HG02970 (cell line): ENCODE results near the gene EHD2.
"Not testable (repeated sequence)": the region's sequence is repeated elsewhere in the genome, so short reads cannot be mapped to it uniquely, and the experiment has no call there.

Source experiments
- ATAC-seq: cut with Tn5 transposase; IDR thresholded peaks from one replicate; pipeline ENCODE4 v1.9.1; 2021; ENCODE audit warnings: mild to moderate bottlenecking, moderate library complexity, moderate number of reproducible peaks; ENCODE audit not compliant: unreplicated experiment, low FRiP score

EHD2 gene, protein sequence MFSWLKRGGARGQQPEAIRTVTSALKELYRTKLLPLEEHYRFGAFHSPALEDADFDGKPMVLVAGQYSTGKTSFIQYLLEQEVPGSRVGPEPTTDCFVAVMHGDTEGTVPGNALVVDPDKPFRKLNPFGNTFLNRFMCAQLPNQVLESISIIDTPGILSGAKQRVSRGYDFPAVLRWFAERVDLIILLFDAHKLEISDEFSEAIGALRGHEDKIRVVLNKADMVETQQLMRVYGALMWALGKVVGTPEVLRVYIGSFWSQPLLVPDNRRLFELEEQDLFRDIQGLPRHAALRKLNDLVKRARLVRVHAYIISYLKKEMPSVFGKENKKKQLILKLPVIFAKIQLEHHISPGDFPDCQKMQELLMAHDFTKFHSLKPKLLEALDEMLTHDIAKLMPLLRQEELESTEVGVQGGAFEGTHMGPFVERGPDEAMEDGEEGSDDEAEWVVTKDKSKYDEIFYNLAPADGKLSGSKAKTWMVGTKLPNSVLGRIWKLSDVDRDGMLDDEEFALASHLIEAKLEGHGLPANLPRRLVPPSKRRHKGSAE

GRCh38 chr19:47713046-47714021, at the start of gene EHD2:
Gene EHD2, plus strand, starts transcription at chr19:47713422. Its CDS starts 3,191 bp downstream, at chr19:47716613.
- ATAC-seq, result no peak

- ATAC-seq, result no peak
Observed at GRCh38 chr19:47663435-47663910, 49.7 kb upstream of the EHD2 start.

- no peak for ATAC-seq
Observed at GRCh38 chr19:47663911-47664771, 49.1 kb upstream of the EHD2 start.

GRCh38 chr19:47668556-47668955, 44.7 kb upstream of the EHD2 start:
- not testable (repeated sequence) for ATAC-seq

GRCh38 chr19:47670736-47671135, 42.5 kb upstream of the EHD2 start:
- no peak for ATAC-seq

GRCh38 chr19:47671499-47671898, 41.7 kb upstream of the EHD2 start:
- ATAC-seq, result no peak

DNA sequence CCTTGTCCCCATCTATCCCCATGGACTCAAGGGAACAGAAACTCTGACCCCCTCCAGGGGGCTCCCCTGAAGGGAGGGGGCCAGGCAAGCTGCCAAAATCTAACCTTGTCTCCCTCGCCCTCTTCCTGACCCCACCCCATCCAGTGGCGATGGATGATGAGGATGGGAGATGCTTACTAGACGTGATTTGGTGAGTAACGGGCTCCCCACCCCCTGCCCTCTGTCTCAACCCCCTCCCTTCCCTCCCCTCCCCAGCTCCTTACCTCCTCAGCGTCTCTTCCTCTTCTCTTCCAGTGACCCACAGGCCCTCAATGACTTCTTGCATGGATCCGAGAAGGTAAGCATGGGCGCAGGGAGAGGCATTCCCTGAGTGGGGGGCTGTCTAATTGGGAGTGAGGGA, 39.8 kb upstream of the EHD2 start:
- no peak for ATAC-seq

GRCh38 chr19:47674548-47674947, 38.7 kb upstream of the EHD2 start:
- no peak for ATAC-seq

DNA sequence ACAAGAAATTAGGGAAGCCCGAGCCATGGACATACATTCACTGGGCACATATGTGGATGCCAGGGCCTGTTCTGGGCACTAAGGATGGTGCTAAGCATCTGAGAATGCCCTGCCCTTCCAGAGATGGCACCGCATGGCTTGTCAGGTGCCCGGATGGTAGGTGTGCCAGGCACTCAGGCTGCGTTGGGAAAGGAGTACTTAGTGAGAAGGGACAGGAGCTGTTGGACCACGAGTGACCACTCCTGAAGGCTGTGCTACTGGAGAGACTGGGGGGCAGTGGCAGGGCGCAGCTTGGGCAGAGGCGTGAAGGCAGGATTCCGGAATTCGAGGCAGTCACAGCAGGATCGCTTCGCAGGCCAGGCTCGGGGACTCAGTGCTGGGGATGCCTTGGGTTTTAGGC, 38.0 kb upstream of the EHD2 start:
- no peak for ATAC-seq

DNA sequence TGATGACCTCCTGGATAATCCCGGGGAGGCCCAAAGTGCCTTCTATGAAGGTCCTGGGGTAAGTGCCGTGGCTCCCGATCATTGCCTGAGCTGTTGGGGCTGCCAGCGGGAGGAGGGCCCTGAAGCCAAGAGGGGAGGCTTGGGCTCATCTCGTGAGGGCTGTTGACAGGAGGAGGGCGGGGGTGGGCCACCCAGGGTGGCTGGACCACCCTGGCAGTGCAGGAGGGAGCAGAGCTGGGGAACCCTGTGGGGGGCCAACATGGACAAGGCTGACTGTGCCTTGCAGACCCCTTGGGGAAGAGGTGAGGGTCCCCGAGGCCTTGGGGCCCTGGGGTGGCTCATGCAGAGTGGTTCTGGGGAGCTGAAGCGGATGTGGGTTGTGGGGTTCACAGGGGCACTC, 37.4 kb upstream of the EHD2 start:
- no peak for ATAC-seq

DNA sequence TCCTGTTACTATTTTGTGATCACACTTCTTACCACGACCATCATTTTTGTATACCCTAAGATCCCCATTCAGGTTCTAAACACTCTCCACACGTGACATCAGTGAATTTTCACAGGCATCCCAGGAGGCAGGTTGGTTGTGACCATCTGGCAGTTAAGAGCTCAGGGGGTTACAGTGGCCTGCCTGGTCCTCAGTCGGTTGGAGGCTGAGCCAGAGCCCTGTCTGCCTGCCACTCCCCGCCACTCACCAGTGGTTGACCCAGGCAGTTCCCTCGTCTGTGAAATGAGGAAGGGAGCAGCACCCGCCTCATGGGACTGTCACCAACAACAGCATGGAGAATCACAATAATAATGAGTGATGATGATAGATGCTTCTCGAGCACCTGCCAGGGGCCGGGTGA, 36.4 kb upstream of the EHD2 start:
- no peak for ATAC-seq

- ATAC-seq, result no peak
Observed at GRCh38 chr19:47679251-47679900, 33.8 kb upstream of the EHD2 start.

DNA sequence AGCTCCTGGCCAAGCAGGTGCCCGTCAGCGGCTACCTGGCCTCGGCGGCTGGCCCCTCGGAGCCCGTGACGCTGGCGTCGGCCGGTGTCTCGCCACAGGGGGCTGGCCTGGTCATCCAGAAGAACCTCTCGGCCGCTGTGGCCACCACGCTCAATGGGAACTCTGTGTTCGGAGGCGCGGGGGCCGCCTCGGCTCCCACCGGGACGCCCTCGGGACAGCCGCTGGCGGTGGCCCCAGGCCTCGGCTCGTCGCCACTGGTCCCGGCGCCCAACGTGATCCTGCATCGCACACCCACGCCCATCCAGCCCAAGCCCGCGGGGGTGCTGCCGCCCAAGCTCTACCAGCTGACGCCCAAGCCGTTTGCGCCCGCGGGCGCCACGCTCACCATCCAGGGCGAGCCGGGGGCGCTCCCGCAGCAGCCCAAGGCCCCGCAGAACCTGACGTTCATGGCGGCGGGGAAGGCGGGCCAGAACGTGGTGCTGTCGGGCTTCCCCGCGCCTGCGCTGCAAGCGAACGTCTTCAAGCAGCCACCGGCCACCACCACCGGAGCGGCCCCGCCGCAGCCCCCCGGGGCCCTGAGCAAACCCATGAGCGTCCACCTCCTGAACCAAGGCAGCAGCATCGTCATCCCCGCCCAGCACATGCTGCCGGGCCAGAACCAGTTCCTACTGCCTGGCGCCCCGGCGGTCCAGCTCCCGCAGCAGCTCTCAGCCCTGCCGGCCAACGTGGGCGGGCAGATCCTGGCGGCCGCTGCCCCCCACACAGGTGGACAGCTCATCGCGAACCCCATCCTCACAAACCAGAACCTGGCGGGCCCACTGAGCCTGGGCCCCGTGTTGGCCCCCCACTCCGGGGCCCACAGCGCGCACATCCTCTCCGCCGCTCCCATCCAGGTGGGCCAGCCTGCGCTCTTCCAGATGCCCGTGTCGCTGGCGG, 33.0 kb upstream of the EHD2 start:
- no peak for ATAC-seq

- no peak for ATAC-seq
Observed at GRCh38 chr19:47680858-47681332, 32.3 kb upstream of the EHD2 start.

DNA sequence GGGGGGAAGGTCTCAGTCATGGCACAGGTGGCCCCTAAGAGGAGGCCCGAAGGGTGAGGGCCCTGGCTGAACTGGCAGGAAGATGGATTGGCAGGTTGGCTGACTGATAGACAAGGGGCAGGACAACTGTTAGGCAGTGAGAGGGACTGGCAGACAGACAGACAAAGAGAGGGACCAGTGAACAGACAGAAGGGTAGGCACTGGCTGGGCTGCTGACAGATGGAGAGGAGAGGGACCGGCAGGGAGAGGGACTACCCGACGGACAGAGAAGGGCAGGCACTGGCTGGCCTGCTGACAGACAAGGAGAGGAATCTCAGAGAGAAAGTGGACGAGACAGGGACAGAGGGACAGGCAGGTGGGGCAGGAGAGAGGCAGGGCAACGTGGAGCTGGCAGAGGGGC, 31.8 kb upstream of the EHD2 start:
- ATAC-seq, result no peak

DNA sequence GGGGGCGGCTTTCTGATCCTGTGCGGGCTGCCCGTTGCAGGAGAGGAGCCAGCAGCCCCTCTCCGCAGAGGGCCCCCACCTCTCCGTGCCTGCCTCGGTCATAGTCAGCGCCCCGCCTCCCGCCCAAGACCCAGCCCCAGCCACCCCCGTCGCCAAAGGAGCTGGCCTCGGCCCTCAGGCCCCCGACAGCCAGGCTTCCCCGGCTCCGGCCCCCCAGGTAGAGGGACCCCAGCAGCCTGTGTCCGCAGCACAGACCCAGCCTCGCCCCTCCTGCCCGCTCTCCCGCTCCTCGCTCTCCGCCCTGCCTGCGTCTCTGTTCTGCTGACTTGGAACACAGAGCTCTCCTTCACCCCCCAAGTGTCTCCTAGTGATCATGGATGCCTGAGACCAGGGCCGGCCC, 31.3 kb upstream of the EHD2 start:
- no peak for ATAC-seq

DNA sequence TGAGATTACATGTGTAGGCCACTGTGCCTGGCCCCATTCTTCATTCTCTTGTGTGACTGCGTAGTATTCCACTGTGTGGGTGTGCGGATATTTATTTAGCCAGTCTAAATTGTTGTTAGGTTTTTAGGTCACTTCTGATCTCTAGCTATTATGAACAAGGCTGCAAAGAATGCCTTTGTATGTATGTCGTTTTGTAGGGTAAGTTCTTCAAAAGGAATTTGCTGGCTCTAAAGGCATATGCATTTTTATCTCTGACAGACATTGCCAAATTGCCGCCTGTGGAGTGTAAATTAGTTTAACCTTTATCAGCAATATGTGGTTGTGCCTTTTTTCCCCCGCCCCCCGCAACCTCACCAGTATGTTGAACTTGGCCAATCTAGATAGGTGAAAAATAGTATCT, 30.3 kb upstream of the EHD2 start:
- no peak for ATAC-seq

GRCh38 chr19:47686679-47687450, 26.4 kb upstream of the EHD2 start:
- no peak for ATAC-seq
